Thyroid gland (tissue), 4 donors: ENCODE data around the gene RNASE12. TPM values are rescaled to one million over a fixed set of nuclear protein-coding genes. Genes with fewer than 3 reads are reported as not detected.

Experiments
- DNase-seq, 2 donors: peaks; one replicate each; pipeline ENCODE4 v3.0.0-alpha.2; 2019
- H3K27ac ChIP-seq, 3 donors: fragments of 200-600 bp; sonication (generic); 1 replicate in 2 of 3; 2 replicates in 1 of 3; pipeline ENCODE4 v1.5.1; 2016 to 2019; ENCODE audit warnings: mild to moderate bottlenecking in 1 of 3, moderate library complexity in 1 of 3
- H3K27me3 ChIP-seq: fragments of 200-600 bp; sonication (generic); one replicate; pipeline ENCODE4 v1.5.1; 2019
- H3K36me3 ChIP-seq, 2 donors: fragments of 200-600 bp; sonication (generic); one replicate each; pipeline ENCODE4 v1.5.1; 2016 to 2019
- H3K4me1 ChIP-seq, 2 donors: fragments of 200-600 bp; sonication (generic); one replicate each; pipeline ENCODE4 v1.5.1; 2017 to 2019
- H3K4me3 ChIP-seq, 3 donors: fragments of 200-600 bp; sonication (generic); replicated peaks in 1 of 3; 1 replicate in 2 of 3; 2 replicates in 1 of 3; pipeline ENCODE4 v1.5.1; 2016; ENCODE audit warnings: mild to moderate bottlenecking in 1 of 3
- H3K9me3 ChIP-seq: fragments of 200-600 bp; sonication (generic); one replicate; pipeline ENCODE4 v1.5.1; 2017
- POLR2A ChIP-seq, 2 donors: fragments of 450-650 bp; IDR thresholded peaks; one replicate each; pipeline ENCODE4 v1.6.1; 2017; ENCODE audit warnings: antibody characterized with exemption in 2 of 2, mild to moderate bottlenecking in 2 of 2, moderate library complexity in 1 of 2
- WGBS, 2 donors: methylation state at CpG; one replicate each; pipeline ENCODE4 v1.1.5; 2017; 5-methylcytosine and 5-hydroxymethylcytosine counted together
- intact Hi-C: fragments of 100-400 bp; cut with DNase I; formaldehyde crosslinking; loops from one replicate; pipeline ENCODE4 v1.15.1; 2023
- total RNA-seq, 4 donors: library from RNA; depleted of rRNA; stranded (reverse); fragments of >200 nt; gene quantifications; one replicate each; pipeline ENCODE4 v1.2.3, GENCODE V29; 2016
- TF ChIP-seq, protein P1 (sequence below), 6 experiments: fragments of 200-600 bp in 3 of 6; fragments of 450-650 bp in 3 of 6; sonication (generic) in 3 of 6; IDR thresholded peaks; one replicate each; pipeline ENCODE4 v1.5.1; 2016 to 2019; ENCODE audit warnings: antibody characterized with exemption in 6 of 6, mild to moderate bottlenecking in 2 of 6, inconsistent platforms in 1 of 6, moderate library complexity in 1 of 6

RNASE12 gene
- total RNA-seq, 4 donors from 2014 or later = not detected

DNA sequence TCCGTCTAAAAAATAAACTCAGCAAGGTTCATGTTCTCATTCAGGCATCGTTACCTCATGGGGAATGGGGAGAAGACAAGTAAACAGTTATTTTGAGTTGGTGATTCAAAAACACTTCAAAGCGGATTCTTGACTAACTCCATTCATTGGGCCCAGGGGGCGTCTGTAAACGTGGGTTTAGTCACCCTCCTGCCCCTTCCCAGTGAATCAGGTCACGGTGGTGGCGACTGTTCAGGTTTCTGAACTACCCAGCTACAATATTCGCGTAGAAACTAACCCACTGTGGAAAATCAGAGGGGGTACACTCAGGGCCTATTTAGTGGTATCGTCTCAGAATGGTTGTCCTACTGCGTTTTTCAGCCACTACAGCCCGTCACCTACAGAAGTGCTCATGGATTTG is 35.1 kb upstream of the RNASE12 start:
- 20% methylated on average over 12 of the region's 12 CpGs for WGBS, 2 donors
- no peak for DNase-seq
- intact Hi-C loops = no loop called here
- Histone ChIP-seq H3K4me1 (peaks cover 2 to 13% of the 10 kb centered on the region in 2 donors), H3K36me3 (no peaks in the 10 kb centered on the region), H3K27me3 (peaks cover 16% of the 10 kb centered on the region), H3K9me3 (no peaks in the 10 kb centered on the region), H3K27ac (no peak overlapping the region), H3K4me3 (no peak overlapping the region)
- TF ChIP-seq, protein P1, sequence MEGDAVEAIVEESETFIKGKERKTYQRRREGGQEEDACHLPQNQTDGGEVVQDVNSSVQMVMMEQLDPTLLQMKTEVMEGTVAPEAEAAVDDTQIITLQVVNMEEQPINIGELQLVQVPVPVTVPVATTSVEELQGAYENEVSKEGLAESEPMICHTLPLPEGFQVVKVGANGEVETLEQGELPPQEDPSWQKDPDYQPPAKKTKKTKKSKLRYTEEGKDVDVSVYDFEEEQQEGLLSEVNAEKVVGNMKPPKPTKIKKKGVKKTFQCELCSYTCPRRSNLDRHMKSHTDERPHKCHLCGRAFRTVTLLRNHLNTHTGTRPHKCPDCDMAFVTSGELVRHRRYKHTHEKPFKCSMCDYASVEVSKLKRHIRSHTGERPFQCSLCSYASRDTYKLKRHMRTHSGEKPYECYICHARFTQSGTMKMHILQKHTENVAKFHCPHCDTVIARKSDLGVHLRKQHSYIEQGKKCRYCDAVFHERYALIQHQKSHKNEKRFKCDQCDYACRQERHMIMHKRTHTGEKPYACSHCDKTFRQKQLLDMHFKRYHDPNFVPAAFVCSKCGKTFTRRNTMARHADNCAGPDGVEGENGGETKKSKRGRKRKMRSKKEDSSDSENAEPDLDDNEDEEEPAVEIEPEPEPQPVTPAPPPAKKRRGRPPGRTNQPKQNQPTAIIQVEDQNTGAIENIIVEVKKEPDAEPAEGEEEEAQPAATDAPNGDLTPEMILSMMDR (IDR thresholded peaks at IDR 0.05) = no peak
- no peak for TF ChIP-seq POLR2A (IDR thresholded peaks at IDR 0.05)

DNA sequence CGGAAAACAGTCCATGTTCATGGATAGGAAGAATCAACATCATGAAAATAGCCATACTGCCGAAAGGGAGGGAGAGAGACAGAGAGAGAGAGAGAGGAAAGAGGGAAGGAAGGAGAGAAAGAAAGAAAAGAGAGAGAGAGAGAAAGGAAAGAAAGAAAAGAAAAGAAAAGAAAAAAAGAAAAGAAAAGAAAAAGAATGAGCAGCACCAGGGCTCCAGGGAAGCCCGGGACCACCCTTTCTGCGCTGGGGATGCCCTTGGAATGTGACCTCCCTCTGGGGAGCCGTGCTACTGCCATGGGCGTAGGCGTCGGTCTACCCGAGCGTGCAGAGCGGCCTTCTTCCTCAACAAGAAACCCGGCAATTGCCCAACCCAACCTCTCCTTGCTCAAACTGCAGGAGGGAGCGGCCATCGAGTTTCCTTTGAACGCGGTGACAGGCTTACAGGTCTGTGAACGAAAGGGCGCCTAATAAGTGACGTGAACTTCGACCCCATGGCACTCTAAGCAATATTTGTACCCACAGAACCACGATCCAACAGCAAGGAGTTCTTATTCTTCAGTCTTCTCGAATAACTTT is 33.4 kb upstream of the RNASE12 start:
- peaks cover 16% of the 10 kb centered on the region for H3K27me3 ChIP-seq
- intact Hi-C loops = loop anchor here (5.0 kb wide), 1 partner anchor 53 kb away; no protein-coding TSS in a partner anchor
- DNase-seq = peak; percentile 71 to 76
- TF ChIP-seq, protein P1 (IDR thresholded peaks at IDR 0.05) = no peak
- no peak for TF ChIP-seq POLR2A (IDR thresholded peaks at IDR 0.05)
- no peaks in the 10 kb centered on the region for H3K9me3 ChIP-seq
- H3K4me3 ChIP-seq = no peak overlapping the region
- peaks cover 0 to 4% of the 10 kb centered on the region in 2 donors for H3K4me1 ChIP-seq
- H3K27ac ChIP-seq = no peak overlapping the region
- WGBS, 2 donors = 7 to 13% methylated on average over 22 of the region's 22 CpGs
- no peaks in the 10 kb centered on the region for H3K36me3 ChIP-seq

DNA sequence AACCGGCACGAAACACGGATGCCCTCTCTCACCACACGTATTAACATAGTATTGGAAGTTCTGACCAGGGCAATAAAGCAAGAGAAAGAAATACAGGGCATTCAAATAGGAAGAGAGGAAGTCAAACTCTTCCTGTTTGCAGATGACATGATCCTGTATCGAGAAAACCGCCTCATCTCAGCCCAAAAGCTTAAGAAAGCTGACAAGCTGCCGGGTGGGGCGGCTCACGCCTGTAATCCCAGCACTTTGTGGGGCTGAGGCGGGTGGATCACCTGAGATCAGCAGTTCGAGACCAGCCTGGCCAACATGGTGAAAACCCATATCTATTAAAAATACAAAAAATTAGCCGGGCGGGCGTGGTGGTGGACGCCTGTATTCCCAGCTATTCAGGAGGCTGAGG is 32.6 kb upstream of the RNASE12 start:
- 43 to 44% methylated on average over 15 of the region's 15 CpGs for WGBS, 2 donors
- Histone ChIP-seq H3K4me1 (peaks cover 0 to 4% of the 10 kb centered on the region in 2 donors), H3K27me3 (peaks cover 11% of the 10 kb centered on the region), H3K36me3 (no peaks in the 10 kb centered on the region), H3K27ac (no peak overlapping the region), H3K9me3 (no peaks in the 10 kb centered on the region), H3K4me3 (no peak overlapping the region)
- intact Hi-C loops = loop anchor here (5.0 kb wide), 1 partner anchor 54 kb away; no protein-coding TSS in a partner anchor
- no peak for DNase-seq
- TF ChIP-seq, protein P1 (IDR thresholded peaks at IDR 0.05) = no peak
- TF ChIP-seq POLR2A (IDR thresholded peaks at IDR 0.05) = no peak

DNA sequence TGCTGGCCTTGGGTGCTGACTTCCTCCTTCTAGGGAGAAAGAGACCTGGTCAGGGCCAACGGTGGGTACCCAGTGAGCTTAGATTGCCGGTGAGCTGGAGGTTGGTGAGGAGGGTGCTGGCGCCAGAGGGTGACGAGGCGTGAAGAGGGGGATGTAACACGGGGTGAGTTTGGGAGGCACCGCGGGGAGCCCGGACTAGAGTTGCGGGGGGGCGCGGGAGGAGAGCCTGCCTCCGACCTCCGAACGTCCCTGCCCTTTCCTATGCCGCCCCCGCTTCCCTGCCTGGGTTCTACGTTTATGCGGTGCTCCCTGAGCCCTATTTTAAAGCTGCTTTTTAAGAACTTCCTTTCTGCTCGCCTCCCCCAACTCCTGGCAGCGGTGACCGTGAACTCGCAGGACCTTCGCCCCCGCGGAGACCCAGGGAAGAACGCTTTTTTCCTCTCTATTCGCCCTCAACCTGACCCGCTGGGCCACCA is 31.7 kb upstream of the RNASE12 start:
- no peak overlapping the region for H3K4me3 ChIP-seq
- peaks cover 0 to 4% of the 10 kb centered on the region in 2 donors for H3K4me1 ChIP-seq

More for the DNA sequence above, 31.7 kb upstream of the RNASE12 start:
- peaks cover 7% of the 10 kb centered on the region for H3K27me3 ChIP-seq
- intact Hi-C loops = loop anchor here (5.0 kb wide), 1 partner anchor 54 kb away; no protein-coding TSS in a partner anchor
- H3K27ac ChIP-seq = no peak overlapping the region
- no peaks in the 10 kb centered on the region for H3K9me3 ChIP-seq
- DNase-seq = no peak
- 13 to 25% methylated on average over 28 to 29 of the region's 29 CpGs for WGBS, 2 donors
- no peak for TF ChIP-seq POLR2A (IDR thresholded peaks at IDR 0.05)
- TF ChIP-seq, protein P1 (IDR thresholded peaks at IDR 0.05) = no peak
- no peaks in the 10 kb centered on the region for H3K36me3 ChIP-seq
